GM23248 (cell line): Measurements from ENCODE around the gene ITGAL.

Experiments
- EZH2 ChIP-seq: fragments of 200-600 bp; sonication (generic); IDR thresholded peaks from 2 replicates; pipeline ENCODE4 v1.6.1; 2018; ENCODE audit warnings: antibody characterized with exemption, mild to moderate bottlenecking; ENCODE audit not compliant: insufficient read depth, poor library complexity, severe bottlenecking
- EZH2phosphoT487 ChIP-seq: fragments of 200-600 bp; sonication (generic); IDR thresholded peaks from 2 replicates; pipeline ENCODE4 v1.6.1; 2018; ENCODE audit warnings: antibody characterized with exemption, moderate library complexity, mild to moderate bottlenecking, low read depth; ENCODE audit not compliant: insufficient read depth

DNA sequence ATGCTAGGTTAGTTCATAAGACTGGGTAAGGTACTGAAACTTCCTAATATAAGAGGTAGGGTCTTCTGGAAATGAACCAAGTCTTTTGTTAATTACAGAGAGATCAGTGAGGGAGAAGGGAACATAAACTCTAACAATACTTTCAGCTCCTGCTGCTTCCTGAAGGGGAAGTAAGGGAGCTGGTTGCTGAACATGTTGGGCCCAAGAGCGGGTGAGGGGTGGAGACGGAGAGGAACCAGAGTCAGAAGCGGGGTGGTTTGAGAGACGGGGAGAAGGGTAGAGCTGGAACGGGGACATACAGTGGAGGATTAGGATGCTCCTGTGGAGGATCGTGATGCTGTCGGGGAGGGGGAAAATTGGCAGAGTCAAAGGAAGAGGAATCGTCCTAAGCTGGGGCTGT lies 73.6 kb downstream of the ITGAL start:
- TF ChIP-seq EZH2, result no peak
- no peak for TF ChIP-seq EZH2phosphoT487
